Vagina (tissue), 2 donors: ENCODE data around the gene CHCHD6. TPM values are rescaled to one million over a fixed set of nuclear protein-coding genes. Genes with fewer than 3 reads are reported as not detected.

Experiments
- DNase-seq, 2 donors: peaks; one replicate each; pipeline ENCODE4 v3.0.0-alpha.2; 2017; ENCODE audit errors: extremely low spot score in 2 of 2
- H3K27ac ChIP-seq: fragments of 200-600 bp; sonication (generic); one replicate; pipeline ENCODE4 v1.5.1; 2019
- H3K27me3 ChIP-seq: fragments of 200-600 bp; sonication (generic); one replicate; pipeline ENCODE4 v1.5.1; 2019
- H3K36me3 ChIP-seq, 2 donors: fragments of 200-600 bp; sonication (generic); one replicate each; pipeline ENCODE4 v1.5.1; 2017 to 2019
- H3K4me1 ChIP-seq: fragments of 200-600 bp; sonication (generic); one replicate; pipeline ENCODE4 v1.5.1; 2019
- H3K4me3 ChIP-seq, 2 donors: fragments of 200-600 bp; sonication (generic); 1 replicate in 1 of 2; 2 replicates in 1 of 2; pipeline ENCODE4 v1.5.1; 2016 to 2019
- H3K9me3 ChIP-seq: fragments of 200-600 bp; sonication (generic); one replicate; pipeline ENCODE4 v1.5.1; 2019
- POLR2A ChIP-seq, 2 donors: fragments of 450-650 bp; IDR thresholded peaks; one replicate each; pipeline ENCODE4 v1.6.1; 2017; ENCODE audit warnings: antibody characterized with exemption in 2 of 2, mild to moderate bottlenecking in 2 of 2, moderate library complexity in 2 of 2
- POLR2AphosphoS5 ChIP-seq, 2 donors: sonication (generic); formaldehyde crosslinking; IDR thresholded peaks; one replicate each; pipeline ENCODE4 v1.9.0; 2017; ENCODE audit warnings: antibody characterized with exemption in 2 of 2, mild to moderate bottlenecking in 2 of 2, low read depth in 1 of 2; ENCODE audit not compliant: insufficient read depth in 1 of 2
- intact Hi-C: fragments of 100-400 bp; cut with DNase I; formaldehyde crosslinking; loops from one replicate; pipeline ENCODE4 v1.15.1; 2023
- total RNA-seq: library from RNA; depleted of rRNA; stranded (reverse); fragments of >200 nt; gene quantifications from one replicate; pipeline ENCODE4 v1.2.3, GENCODE V29; 2016
- TF ChIP-seq, protein P1 (sequence below), 3 experiments: fragments of 450-650 bp in 2 of 3; fragments of 200-600 bp in 1 of 3; sonication (generic) in 1 of 3; IDR thresholded peaks; one replicate each; pipeline ENCODE4 v1.5.1; 2017 to 2019; ENCODE audit warnings: antibody characterized with exemption in 3 of 3, mild to moderate bottlenecking in 2 of 3, moderate library complexity in 2 of 3

CHCHD6 gene
- total RNA-seq, 1 donor from 2014 or later = 12.8 TPM

DNA sequence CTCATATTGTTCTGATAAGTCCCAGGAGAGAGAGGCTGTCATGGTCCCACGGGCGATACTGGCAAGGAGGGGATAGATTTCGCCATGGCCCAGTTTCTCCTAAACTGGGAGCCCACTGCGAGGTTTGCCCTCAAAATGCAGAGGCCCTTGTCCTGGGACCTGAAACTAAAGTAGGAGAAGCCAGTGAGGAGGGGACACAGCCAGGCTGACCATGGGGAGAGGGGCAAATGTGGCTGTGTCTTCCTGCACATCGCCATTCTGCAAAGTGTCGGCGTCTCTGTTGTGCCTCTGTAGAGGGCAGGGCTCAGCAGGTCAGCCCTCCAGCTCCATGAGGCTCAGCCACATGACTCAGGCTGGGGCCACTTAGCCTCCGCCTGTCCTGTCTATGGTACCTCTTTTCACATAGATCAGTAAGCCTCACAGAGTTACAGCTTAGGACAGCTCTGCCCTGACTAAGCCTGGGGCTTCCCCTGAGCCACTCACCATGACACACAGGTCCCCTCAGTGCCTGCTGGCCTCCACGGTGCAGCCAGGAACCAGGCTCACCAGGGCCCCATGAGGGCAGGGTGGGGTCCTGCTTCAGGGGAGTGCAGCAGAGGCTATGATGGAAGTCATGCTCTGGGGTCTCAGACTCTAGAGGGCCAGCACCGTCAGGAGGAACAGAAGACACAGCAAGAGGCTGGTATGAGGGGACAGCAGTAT is 250.3 kb downstream of the CHCHD6 start:
- no peak for DNase-seq
- Histone ChIP-seq H3K4me1 (peaks cover 18% of the 10 kb centered on the region), H3K36me3 (no peaks in the 10 kb centered on the region), H3K9me3 (no peaks in the 10 kb centered on the region), H3K27ac (no peak overlapping the region), H3K4me3 (no peak overlapping the region), H3K27me3 (no peaks in the 10 kb centered on the region)
- intact Hi-C loops = no loop called here
- TF ChIP-seq, protein P1, sequence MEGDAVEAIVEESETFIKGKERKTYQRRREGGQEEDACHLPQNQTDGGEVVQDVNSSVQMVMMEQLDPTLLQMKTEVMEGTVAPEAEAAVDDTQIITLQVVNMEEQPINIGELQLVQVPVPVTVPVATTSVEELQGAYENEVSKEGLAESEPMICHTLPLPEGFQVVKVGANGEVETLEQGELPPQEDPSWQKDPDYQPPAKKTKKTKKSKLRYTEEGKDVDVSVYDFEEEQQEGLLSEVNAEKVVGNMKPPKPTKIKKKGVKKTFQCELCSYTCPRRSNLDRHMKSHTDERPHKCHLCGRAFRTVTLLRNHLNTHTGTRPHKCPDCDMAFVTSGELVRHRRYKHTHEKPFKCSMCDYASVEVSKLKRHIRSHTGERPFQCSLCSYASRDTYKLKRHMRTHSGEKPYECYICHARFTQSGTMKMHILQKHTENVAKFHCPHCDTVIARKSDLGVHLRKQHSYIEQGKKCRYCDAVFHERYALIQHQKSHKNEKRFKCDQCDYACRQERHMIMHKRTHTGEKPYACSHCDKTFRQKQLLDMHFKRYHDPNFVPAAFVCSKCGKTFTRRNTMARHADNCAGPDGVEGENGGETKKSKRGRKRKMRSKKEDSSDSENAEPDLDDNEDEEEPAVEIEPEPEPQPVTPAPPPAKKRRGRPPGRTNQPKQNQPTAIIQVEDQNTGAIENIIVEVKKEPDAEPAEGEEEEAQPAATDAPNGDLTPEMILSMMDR (IDR thresholded peaks at IDR 0.05) = no peak
- TF ChIP-seq POLR2A (IDR thresholded peaks at IDR 0.05) = no peak
- no peak for TF ChIP-seq POLR2AphosphoS5 (IDR thresholded peaks at IDR 0.05; ENCODE audit: insufficient read depth in 1 of 2, low read depth in 1 of 2)

DNA sequence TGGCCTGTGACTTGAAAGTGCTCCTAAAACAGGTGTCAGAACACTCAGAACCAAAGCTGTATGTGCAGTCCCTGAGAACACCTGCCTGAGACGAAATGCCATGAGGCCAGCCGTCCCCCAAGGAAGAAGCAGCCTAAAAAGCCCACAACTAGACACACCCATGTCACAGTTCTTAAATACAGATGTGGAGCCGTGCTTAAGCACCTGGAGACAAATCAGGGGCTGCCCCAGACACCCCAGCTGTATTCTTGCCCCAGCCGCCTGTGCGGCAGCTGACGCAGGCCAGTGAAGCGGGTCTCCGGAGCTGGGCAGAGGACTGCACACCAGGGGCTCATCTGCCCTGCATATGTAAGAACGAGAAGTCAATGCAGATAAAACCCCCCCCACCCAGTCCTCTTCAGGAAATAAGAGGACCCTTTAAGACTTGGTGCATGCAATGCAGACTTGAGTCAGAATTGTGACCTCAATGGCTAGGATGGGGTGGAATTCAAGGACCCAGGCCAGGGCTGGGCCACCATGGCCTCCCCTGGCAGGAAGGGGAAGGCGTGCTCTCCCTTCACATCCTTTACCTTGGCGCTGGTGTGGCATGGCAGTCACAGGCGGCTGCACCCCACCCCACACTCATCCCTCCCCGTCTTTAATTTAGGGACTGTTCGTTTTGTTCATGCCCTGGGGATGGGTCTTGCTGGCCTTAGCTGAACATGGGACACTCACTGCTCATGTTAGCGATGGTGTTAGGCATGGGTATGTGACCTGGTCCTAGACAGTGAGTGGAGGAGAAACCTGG is 251.2 kb downstream of the CHCHD6 start:
- no peak for DNase-seq
- H3K9me3 ChIP-seq = no peaks in the 10 kb centered on the region
- no peaks in the 10 kb centered on the region for H3K36me3 ChIP-seq
- TF ChIP-seq POLR2A (IDR thresholded peaks at IDR 0.05) = no peak
- TF ChIP-seq, protein P1 (IDR thresholded peaks at IDR 0.05) = no peak
- TF ChIP-seq POLR2AphosphoS5 (IDR thresholded peaks at IDR 0.05; ENCODE audit: insufficient read depth in 1 of 2, low read depth in 1 of 2) = no peak
- H3K4me3 ChIP-seq = no peak overlapping the region
- H3K27me3 ChIP-seq = no peaks in the 10 kb centered on the region
- intact Hi-C loops = no loop called here
- peaks cover 25% of the 10 kb centered on the region for H3K4me1 ChIP-seq
- H3K27ac ChIP-seq = no peak overlapping the region

DNA sequence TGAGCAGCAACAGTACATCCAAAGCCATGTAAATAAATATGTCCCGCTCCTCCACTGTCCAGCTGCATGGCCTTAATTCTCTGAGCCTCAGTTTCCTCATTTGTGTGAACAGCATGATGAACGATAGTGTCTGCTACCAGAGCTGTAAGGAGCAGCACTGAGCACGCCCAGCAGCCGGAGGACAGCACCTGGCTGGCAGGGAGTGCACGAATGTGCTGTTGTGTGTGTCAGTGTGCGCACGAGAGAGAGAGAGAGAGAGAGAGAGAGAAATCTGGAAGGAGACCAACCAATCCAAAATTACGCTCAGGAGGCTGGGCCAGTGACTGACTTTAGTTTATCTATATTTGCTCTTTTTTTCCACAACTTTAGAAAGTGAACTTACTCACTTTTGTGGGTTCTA is 252.3 kb downstream of the CHCHD6 start:
- intact Hi-C loops = no loop called here
- Histone ChIP-seq H3K36me3 (no peaks in the 10 kb centered on the region), H3K4me1 (peaks cover 37% of the 10 kb centered on the region), H3K9me3 (no peaks in the 10 kb centered on the region), H3K27ac (no peak overlapping the region), H3K4me3 (no peak overlapping the region), H3K27me3 (no peaks in the 10 kb centered on the region)
- TF ChIP-seq POLR2A (IDR thresholded peaks at IDR 0.05) (no peak), POLR2AphosphoS5 (IDR thresholded peaks at IDR 0.05; ENCODE audit: insufficient read depth in 1 of 2, low read depth in 1 of 2) (no peak)
- TF ChIP-seq, protein P1 (IDR thresholded peaks at IDR 0.05) = no peak
- no peak for DNase-seq

DNA sequence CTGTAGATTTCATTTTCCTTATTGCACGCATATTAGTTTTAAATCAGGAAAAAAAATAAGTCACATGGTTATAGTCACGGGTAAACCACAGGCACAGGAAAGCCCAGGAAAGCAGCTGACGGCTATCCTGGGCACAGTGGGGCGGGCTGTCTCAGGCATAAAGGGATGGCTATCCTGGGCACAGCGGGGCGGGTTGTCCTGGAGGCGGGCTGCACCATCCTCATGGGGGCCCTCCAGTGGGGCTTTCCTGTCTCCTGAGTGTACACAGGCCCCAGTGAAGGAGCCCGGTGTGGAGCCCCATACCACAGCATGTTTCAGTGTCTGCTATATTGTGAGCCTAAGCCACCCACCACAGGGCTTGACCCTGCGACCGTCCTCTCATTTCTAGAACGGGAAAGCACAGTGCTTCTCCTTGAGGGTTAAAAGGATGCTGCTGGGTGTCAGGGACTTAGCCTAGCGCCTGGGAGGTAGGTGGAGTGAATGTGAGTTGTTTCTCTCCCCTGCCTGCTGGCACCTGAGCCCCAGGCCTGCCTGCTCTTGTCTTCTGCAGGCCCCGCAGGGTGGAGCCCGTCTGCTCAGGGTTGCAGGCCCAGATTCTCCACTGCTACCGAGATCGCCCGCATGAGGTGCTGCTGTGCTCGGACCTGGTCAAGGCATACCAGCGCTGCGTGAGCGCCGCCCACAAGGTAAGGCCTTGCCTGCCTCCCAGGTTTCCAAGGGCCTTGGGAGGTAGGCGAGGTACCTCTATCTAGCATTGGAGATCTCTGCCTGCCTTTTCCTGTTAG is 253.0 kb downstream of the CHCHD6 start:
- Histone ChIP-seq H3K9me3 (no peaks in the 10 kb centered on the region), H3K36me3 (no peaks in the 10 kb centered on the region), H3K4me3 (no peak overlapping the region), H3K27me3 (no peaks in the 10 kb centered on the region), H3K4me1 (peaks cover 44% of the 10 kb centered on the region), H3K27ac (no peak overlapping the region)
- TF ChIP-seq, protein P1 (IDR thresholded peaks at IDR 0.05) = no peak
- TF ChIP-seq POLR2A (IDR thresholded peaks at IDR 0.05) (no peak), POLR2AphosphoS5 (IDR thresholded peaks at IDR 0.05; ENCODE audit: insufficient read depth in 1 of 2, low read depth in 1 of 2) (peak in 1 of 2 donors; percentile 12)
- intact Hi-C loops = no loop called here
- DNase-seq = no peak
